GM12891 (cell line): ENCODE data around the gene NCF4.

Experiments
- DNase-seq: peaks from one replicate; pipeline ENCODE4 v3.0.0; 2011; ENCODE audit warnings: low spot score; ENCODE audit not compliant: insufficient read length
- FAIRE-seq: peaks from 2 replicates; lab custom pipeline; 2011; peaks lifted over from hg19 to GRCh38; lab: Jason Lieb, UNC
- PAX5 ChIP-seq: IDR thresholded peaks from 2 replicates; pipeline ENCODE4 v1.6.1; 2011; ENCODE audit warnings: low read length, moderate library complexity, mild to moderate bottlenecking; ENCODE audit not compliant: insufficient read depth, severe bottlenecking
- POLR2A ChIP-seq: IDR thresholded peaks from 2 replicates; pipeline ENCODE4 v1.6.1; 2011; ENCODE audit warnings: low read depth, low read length, control low read depth
- POLR2AphosphoS5 ChIP-seq: IDR thresholded peaks from 2 replicates; pipeline ENCODE4 v1.6.1; 2011; ENCODE audit warnings: low read depth, low read length, control low read depth
- POU2F2 ChIP-seq: IDR thresholded peaks from 2 replicates; pipeline ENCODE4 v1.6.1; 2011; ENCODE audit warnings: low read depth, mild to moderate bottlenecking, control low read depth, low read length, moderate library complexity
- SPI1 ChIP-seq: IDR thresholded peaks from 2 replicates; pipeline ENCODE4 v1.6.1; 2011; ENCODE audit warnings: low read depth, low read length, control low read depth
- TAF1 ChIP-seq: IDR thresholded peaks from 2 replicates; pipeline ENCODE4 v1.6.1; 2011; ENCODE audit warnings: low read depth, low read length, control low read depth

NCF4 gene

GRCh38 chr22:36914390-36914752 lies 53.6 kb downstream of the NCF4 start:
- TF ChIP-seq POU2F2 (no peak), PAX5 (no peak), SPI1 (no peak), POLR2A (no peak), TAF1 (no peak), POLR2AphosphoS5 (no peak)
- DNase-seq (no peak), FAIRE-seq (no peak)

- DNase-seq = no peak
- no peak for FAIRE-seq
- TF ChIP-seq PAX5 = no peak
- no peak for TF ChIP-seq TAF1
- no peak for TF ChIP-seq SPI1
- TF ChIP-seq POLR2AphosphoS5 = no peak
- no peak for TF ChIP-seq POU2F2
- TF ChIP-seq POLR2A = no peak
Measured at GRCh38 chr22:36916034-36916433, 55.2 kb downstream of the NCF4 start.

- TF ChIP-seq POU2F2 (no peak), POLR2A (no peak), TAF1 (no peak), POLR2AphosphoS5 (no peak), SPI1 (no peak), PAX5 (no peak)
- FAIRE-seq (peak; percentile 78), DNase-seq (no peak)
Measured at GRCh38 chr22:36918586-36919284, 57.9 kb downstream of the NCF4 start.

- peak; percentile 92 for FAIRE-seq
- peak; percentile 94 for TF ChIP-seq SPI1
- TF ChIP-seq TAF1 = no peak
- TF ChIP-seq POU2F2 = no peak
- TF ChIP-seq POLR2AphosphoS5 = no peak
- TF ChIP-seq PAX5 = no peak
- 0 out of 2 replicates have a peak, but pooled peaks have one; percentile 33 for TF ChIP-seq POLR2A
- no peak for DNase-seq
Measured at GRCh38 chr22:36921309-36922104, 60.7 kb downstream of the NCF4 start.

- no peak for DNase-seq
- TF ChIP-seq SPI1 (no peak), PAX5 (no peak), TAF1 (no peak), POLR2A (no peak), POU2F2 (no peak), POLR2AphosphoS5 (no peak)
- FAIRE-seq = no peak
Measured at GRCh38 chr22:36922105-36922608, 61.4 kb downstream of the NCF4 start.

GRCh38 chr22:36922711-36923110 lies 61.9 kb downstream of the NCF4 start:
- TF ChIP-seq TAF1 = no peak
- TF ChIP-seq POLR2AphosphoS5 = no peak
- TF ChIP-seq SPI1 = no peak
- no peak for TF ChIP-seq POLR2A
- TF ChIP-seq PAX5 = no peak
- TF ChIP-seq POU2F2 = no peak
- DNase-seq (no peak), FAIRE-seq (no peak)

GRCh38 chr22:36923131-36923788 lies 62.5 kb downstream of the NCF4 start:
- no peak for TF ChIP-seq PAX5
- no peak for TF ChIP-seq POLR2A
- no peak for TF ChIP-seq TAF1
- no peak for TF ChIP-seq POU2F2
- no peak for TF ChIP-seq SPI1
- TF ChIP-seq POLR2AphosphoS5 = no peak
- DNase-seq (no peak), FAIRE-seq (no peak)

- no peak for TF ChIP-seq POLR2AphosphoS5
- no peak for TF ChIP-seq SPI1
- no peak for TF ChIP-seq PAX5
- TF ChIP-seq TAF1 = no peak
- TF ChIP-seq POU2F2 = no peak
- no peak for TF ChIP-seq POLR2A
- FAIRE-seq = no peak
Measured at GRCh38 chr22:36924151-36924698, 63.4 kb downstream of the NCF4 start.

More at GRCh38 chr22:36924151-36924698, 63.4 kb downstream of the NCF4 start:
- DNase-seq = no peak
